Liver (tissue), 9 donors: ENCODE measurements around the gene KDM5B. TPM values are rescaled to one million over a fixed set of nuclear protein-coding genes. Genes with fewer than 3 reads are reported as not detected.

ENCODE experiments used
- DNase-seq: peaks from one replicate; pipeline ENCODE4 v3.0.0-alpha.2; 2017; ENCODE audit warnings: low spot score
- H3K27ac ChIP-seq, 2 donors: one replicate each; pipeline ENCODE4 v1.7.0; 2013; ENCODE audit warnings: inconsistent platforms in 2 of 2, low read length in 2 of 2, control low read depth in 1 of 2, low read depth in 1 of 2, mild to moderate bottlenecking in 1 of 2
- H3K27me3 ChIP-seq, 4 donors: one replicate each; pipeline versions ENCODE4 v1.6.1 to v1.7.0; 2013; ENCODE audit warnings: low read length in 3 of 4, inconsistent platforms in 1 of 4, mild to moderate bottlenecking in 1 of 4, moderate library complexity in 1 of 4; ENCODE audit not compliant: control insufficient read depth in 4 of 4, insufficient read depth in 4 of 4
- H3K36me3 ChIP-seq, 4 donors: one replicate each; pipeline versions ENCODE4 v1.6.1 to v1.7.0; 2013; ENCODE audit warnings: low read length in 3 of 4, mild to moderate bottlenecking in 3 of 4, low read depth in 1 of 4, moderate library complexity in 1 of 4; ENCODE audit not compliant: control insufficient read depth in 4 of 4, insufficient read depth in 3 of 4
- H3K4me1 ChIP-seq, 4 donors: one replicate each; pipeline versions ENCODE4 v1.6.1 to v1.7.0; 2013; ENCODE audit warnings: low read length in 3 of 4, mild to moderate bottlenecking in 3 of 4, moderate library complexity in 1 of 4; ENCODE audit not compliant: control insufficient read depth in 4 of 4, insufficient read depth in 4 of 4
- H3K4me3 ChIP-seq, 3 donors: one replicate each; pipeline versions ENCODE4 v1.6.1 to v1.7.0; 2013; ENCODE audit warnings: low read length in 3 of 3, control low read depth in 1 of 3, low read depth in 1 of 3, mild to moderate bottlenecking in 1 of 3
- H3K9ac ChIP-seq, 2 donors: one replicate each; pipeline ENCODE4 v1.7.0; 2013; ENCODE audit warnings: low read length in 2 of 2, mild to moderate bottlenecking in 2 of 2, moderate library complexity in 2 of 2, control low read depth in 1 of 2, low read depth in 1 of 2
- H3K9me3 ChIP-seq, 4 donors: one replicate each; pipeline versions ENCODE4 v1.6.1 to v1.7.0; 2013; ENCODE audit warnings: low read length in 3 of 4; ENCODE audit not compliant: control insufficient read depth in 4 of 4
- FOXA1 ChIP-seq: IDR thresholded peaks from 2 replicates; pipeline ENCODE4 v1.6.1; 2016; ENCODE audit warnings: antibody characterized with exemption
- GABPA ChIP-seq, 2 donors: IDR thresholded peaks in 1 of 2; conservative IDR thresholded peaks in 1 of 2; 2 replicates each; pipeline ENCODE4 v1.6.1; 2016; ENCODE audit warnings: antibody characterized with exemption in 2 of 2, mild to moderate bottlenecking in 1 of 2, moderate library complexity in 1 of 2
- HNF4A ChIP-seq, 2 donors: conservative IDR thresholded peaks; 2 replicates each; pipeline ENCODE4 v1.6.1; 2016; ENCODE audit warnings: antibody characterized with exemption in 2 of 2, mild to moderate bottlenecking in 2 of 2
- JUND ChIP-seq, 2 donors: IDR thresholded peaks; 2 replicates each; pipeline ENCODE4 v1.6.1; 2016; ENCODE audit warnings: antibody characterized with exemption in 2 of 2
- MAX ChIP-seq: IDR thresholded peaks from 2 replicates; pipeline ENCODE4 v1.6.1; 2016; ENCODE audit warnings: antibody characterized with exemption
- NR2F2 ChIP-seq: IDR thresholded peaks from 2 replicates; pipeline ENCODE4 v1.6.1; 2016; ENCODE audit warnings: antibody characterized with exemption
- RAD21 ChIP-seq, 2 donors: IDR thresholded peaks; 2 replicates each; pipeline ENCODE4 v1.6.1; 2016; ENCODE audit warnings: antibody characterized with exemption in 2 of 2, mild to moderate bottlenecking in 2 of 2
- RXRA ChIP-seq, 2 donors: IDR thresholded peaks; 2 replicates each; pipeline ENCODE4 v1.6.1; 2017 to 2018; ENCODE audit warnings: antibody characterized with exemption in 2 of 2, mild to moderate bottlenecking in 1 of 2
- SP1 ChIP-seq: IDR thresholded peaks from 2 replicates; pipeline ENCODE4 v1.6.1; 2018; ENCODE audit warnings: antibody characterized with exemption, mild to moderate bottlenecking
- YY1 ChIP-seq: IDR thresholded peaks from 2 replicates; pipeline ENCODE4 v1.6.1; 2016; ENCODE audit warnings: antibody characterized with exemption, mild to moderate bottlenecking
- WGBS: extraction: QIAGEN DNeasy Blood & Tissue Kit; methylation state at CpG from one replicate; pipeline ENCODE4 v1.1.7; 2013; 5-methylcytosine and 5-hydroxymethylcytosine counted together
- polyA plus RNA-seq, 2 donors: library from polyadenylated mRNA; stranded (reverse) in 1 of 2; unstranded in 1 of 2; fragments of 200-250 nt in 1 of 2; fragments of >200 nt in 1 of 2; fragmentation: Nextera tagmentation in 1 of 2; extraction: Ambion mirVana in 1 of 2; gene quantifications; one replicate each; pipeline versions ENCODE4 v1.2.1 to v1.2.3, GENCODE V29; 2013 to 2015
- total RNA-seq, 2 donors: library from RNA; depleted of rRNA; stranded (reverse); fragments of >200 nt; gene quantifications; one replicate each; pipeline ENCODE4 v1.2.3, GENCODE V29; 2014
- TF ChIP-seq, protein P1 (sequence below): IDR thresholded peaks from 2 replicates; pipeline ENCODE4 v1.6.1; 2016; ENCODE audit warnings: antibody characterized with exemption
- TF ChIP-seq, protein P2 (sequence below): IDR thresholded peaks from 2 replicates; pipeline ENCODE4 v1.6.1; 2016; ENCODE audit warnings: antibody characterized with exemption
- TF ChIP-seq, protein P3 (sequence below): fragments of 150-350 bp; IDR thresholded peaks from 2 replicates; pipeline ENCODE4 v1.5.1; 2017; ENCODE audit warnings: improper control_type of control experiment, low read depth, low read length; ENCODE audit not compliant: missing input control
- donor health status: healthy.
- donor health status: healthy.
- donor health status: healthy.
- donor health status: healthy.
- donor health status: healthy.

The KDM5B gene
- total and polyA plus RNA-seq, 4 donors: 3.4 to 33.7 (median 14.8) TPM

DNA sequence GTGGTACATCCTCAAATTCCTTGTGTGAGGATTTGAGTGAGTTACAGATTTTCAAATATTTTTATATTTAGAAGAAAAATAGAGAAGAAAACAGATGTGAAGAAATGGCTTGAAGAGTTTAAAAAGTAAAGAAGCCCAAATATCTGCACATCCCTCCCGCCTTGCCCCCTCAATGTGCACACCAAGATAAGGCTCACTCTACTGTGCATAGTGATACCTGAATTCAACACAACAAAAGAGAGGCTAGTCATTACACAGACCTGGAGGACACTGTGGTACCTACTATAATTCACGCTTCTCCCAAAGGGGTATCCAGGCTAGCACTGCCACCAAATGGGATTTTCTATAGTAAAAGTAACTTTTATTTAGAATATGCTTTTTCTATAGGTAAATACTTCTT lies 53.9 kb downstream of the KDM5B start:
- Histone ChIP-seq H3K27ac (no peak overlapping the region), H3K9ac (no peak overlapping the region), H3K4me1 (peaks cover 0 to 6% (median 5%) of the 10 kb centered on the region in 4 donors), H3K4me3 (no peak overlapping the region), H3K9me3 (no peaks in the 10 kb centered on the region), H3K27me3 (no peaks in the 10 kb centered on the region), H3K36me3 (peaks cover 6 to 54% (median 29%) of the 10 kb centered on the region in 4 donors)
- no peak for TF ChIP-seq RAD21 (IDR thresholded peaks at IDR 0.05)
- no peak for TF ChIP-seq FOXA1
- no peak for DNase-seq
- WGBS: 97% methylated on average over 2 of the region's 2 CpGs

DNA sequence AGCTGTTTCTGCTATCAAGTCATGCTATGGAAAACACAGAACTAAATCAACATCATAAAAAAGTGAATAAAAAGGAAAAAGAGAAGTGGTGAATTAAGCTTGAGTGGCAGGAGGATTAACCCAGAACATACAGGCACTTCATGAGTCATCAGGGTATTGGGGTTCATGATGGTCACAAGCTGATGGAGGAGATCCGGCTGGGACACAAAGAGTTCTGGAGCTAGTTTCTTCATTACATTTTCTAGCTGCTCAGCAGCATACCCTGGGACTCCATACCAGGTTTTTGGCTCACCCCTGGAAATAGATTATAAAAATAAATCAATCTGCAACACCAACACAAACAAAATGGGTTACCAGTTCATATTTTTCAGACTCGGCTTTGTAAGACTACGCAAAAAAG lies 55.4 kb downstream of the KDM5B start:
- DNase-seq: no peak
- Histone ChIP-seq H3K27ac (no peak overlapping the region), H3K4me1 (peaks cover 0 to 6% (median 5%) of the 10 kb centered on the region in 4 donors), H3K36me3 (peaks cover 8 to 59% (median 32%) of the 10 kb centered on the region in 4 donors), H3K27me3 (no peaks in the 10 kb centered on the region), H3K9me3 (no peaks in the 10 kb centered on the region), H3K4me3 (no peak overlapping the region), H3K9ac (no peak overlapping the region)
- TF ChIP-seq, protein P1, sequence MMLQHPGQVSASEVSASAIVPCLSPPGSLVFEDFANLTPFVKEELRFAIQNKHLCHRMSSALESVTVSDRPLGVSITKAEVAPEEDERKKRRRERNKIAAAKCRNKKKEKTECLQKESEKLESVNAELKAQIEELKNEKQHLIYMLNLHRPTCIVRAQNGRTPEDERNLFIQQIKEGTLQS: no peak
- TF ChIP-seq, protein P2, sequence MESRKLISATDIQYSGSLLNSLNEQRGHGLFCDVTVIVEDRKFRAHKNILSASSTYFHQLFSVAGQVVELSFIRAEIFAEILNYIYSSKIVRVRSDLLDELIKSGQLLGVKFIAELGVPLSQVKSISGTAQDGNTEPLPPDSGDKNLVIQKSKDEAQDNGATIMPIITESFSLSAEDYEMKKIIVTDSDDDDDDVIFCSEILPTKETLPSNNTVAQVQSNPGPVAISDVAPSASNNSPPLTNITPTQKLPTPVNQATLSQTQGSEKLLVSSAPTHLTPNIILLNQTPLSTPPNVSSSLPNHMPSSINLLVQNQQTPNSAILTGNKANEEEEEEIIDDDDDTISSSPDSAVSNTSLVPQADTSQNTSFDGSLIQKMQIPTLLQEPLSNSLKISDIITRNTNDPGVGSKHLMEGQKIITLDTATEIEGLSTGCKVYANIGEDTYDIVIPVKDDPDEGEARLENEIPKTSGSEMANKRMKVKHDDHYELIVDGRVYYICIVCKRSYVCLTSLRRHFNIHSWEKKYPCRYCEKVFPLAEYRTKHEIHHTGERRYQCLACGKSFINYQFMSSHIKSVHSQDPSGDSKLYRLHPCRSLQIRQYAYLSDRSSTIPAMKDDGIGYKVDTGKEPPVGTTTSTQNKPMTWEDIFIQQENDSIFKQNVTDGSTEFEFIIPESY: no peak
- no peak for TF ChIP-seq SP1
- no peak for TF ChIP-seq YY1
- TF ChIP-seq NR2F2: no peak
- no peak for TF ChIP-seq MAX
- no peak for TF ChIP-seq JUND (IDR thresholded peaks at IDR 0.05)
- no peak for TF ChIP-seq HNF4A (conservative IDR thresholded peaks at IDR 0.05)
- no peak for TF ChIP-seq FOXA1
- TF ChIP-seq, protein P3, sequence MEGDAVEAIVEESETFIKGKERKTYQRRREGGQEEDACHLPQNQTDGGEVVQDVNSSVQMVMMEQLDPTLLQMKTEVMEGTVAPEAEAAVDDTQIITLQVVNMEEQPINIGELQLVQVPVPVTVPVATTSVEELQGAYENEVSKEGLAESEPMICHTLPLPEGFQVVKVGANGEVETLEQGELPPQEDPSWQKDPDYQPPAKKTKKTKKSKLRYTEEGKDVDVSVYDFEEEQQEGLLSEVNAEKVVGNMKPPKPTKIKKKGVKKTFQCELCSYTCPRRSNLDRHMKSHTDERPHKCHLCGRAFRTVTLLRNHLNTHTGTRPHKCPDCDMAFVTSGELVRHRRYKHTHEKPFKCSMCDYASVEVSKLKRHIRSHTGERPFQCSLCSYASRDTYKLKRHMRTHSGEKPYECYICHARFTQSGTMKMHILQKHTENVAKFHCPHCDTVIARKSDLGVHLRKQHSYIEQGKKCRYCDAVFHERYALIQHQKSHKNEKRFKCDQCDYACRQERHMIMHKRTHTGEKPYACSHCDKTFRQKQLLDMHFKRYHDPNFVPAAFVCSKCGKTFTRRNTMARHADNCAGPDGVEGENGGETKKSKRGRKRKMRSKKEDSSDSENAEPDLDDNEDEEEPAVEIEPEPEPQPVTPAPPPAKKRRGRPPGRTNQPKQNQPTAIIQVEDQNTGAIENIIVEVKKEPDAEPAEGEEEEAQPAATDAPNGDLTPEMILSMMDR: no peak
- TF ChIP-seq RAD21 (IDR thresholded peaks at IDR 0.05): no peak
- 59% methylated on average over 3 of the region's 3 CpGs for WGBS

DNA sequence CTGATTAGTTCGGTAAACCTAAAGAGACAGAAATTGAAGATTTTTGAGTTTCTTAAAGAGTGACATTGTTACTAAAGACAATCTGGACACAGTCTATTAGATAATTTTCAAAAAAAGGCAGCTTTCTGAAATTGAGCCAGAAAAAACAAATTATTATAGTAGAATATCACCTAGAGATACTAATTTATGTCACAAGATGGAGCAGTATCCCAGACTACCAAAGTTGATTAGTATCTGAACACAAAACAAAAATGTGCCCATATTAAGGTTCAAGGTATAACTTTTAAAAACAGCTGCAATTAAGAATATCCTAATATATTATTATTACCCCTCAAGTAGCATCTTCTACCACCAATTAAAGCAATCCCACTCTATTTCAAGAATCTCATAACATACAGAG lies 57.5 kb downstream of the KDM5B start:
- WGBS: 91% methylated on average over 1 of the region's 1 CpG
- no peak overlapping the region for H3K9ac ChIP-seq
- H3K4me3 ChIP-seq: no peak overlapping the region
- H3K27me3 ChIP-seq: no peaks in the 10 kb centered on the region
- DNase-seq: no peak
- H3K36me3 ChIP-seq: peaks cover 5 to 45% (median 26%) of the 10 kb centered on the region in 4 donors
- no peak for TF ChIP-seq SP1
- TF ChIP-seq MAX: no peak
- TF ChIP-seq GABPA (IDR thresholded peaks at IDR 0.05 in 1 of 2, conservative IDR thresholded peaks at IDR 0.05 in 1 of 2): no peak
- peak; percentile 32 to 50 for TF ChIP-seq RAD21 (IDR thresholded peaks at IDR 0.05)
- no peak for TF ChIP-seq RXRA (IDR thresholded peaks at IDR 0.05)
- TF ChIP-seq, protein P2: no peak
- H3K27ac ChIP-seq: no peak overlapping the region
- peaks cover 0 to 6% (median 5%) of the 10 kb centered on the region in 4 donors for H3K4me1 ChIP-seq
- no peaks in the 10 kb centered on the region for H3K9me3 ChIP-seq
